GM20000 (cell line): ENCODE results near the gene PCBP2.

Source experiments
- DNase-seq: peaks from one replicate; pipeline ENCODE4 v3.0.0; 2012; ENCODE audit warnings: low spot score
- TF ChIP-seq, protein P1 (sequence below): IDR thresholded peaks from 2 replicates; pipeline ENCODE4 v1.5.1; 2012; ENCODE audit warnings: mild to moderate bottlenecking, control low read depth; ENCODE audit errors: extremely low read depth, missing control alignments

PCBP2 gene

DNA sequence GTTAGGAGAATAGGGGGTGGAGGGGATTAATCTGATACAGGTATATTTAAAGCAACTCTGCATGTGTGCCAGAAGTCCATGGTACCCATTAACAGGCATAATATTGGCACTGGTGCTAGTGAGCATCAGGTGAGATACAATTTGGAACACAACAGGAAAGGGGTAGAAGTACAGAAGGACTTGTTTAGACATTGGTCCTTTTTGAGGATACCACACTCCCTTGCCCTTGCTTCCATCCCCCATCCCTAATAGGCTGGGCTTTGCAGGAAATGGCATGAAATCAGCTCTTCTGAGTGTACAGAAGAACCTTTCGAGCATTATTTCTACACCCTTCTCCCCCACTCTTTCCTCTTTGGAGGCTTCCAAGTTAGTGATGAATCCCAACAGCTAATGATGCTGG is 16.4 kb downstream of the PCBP2 start:
- TF ChIP-seq, protein P1, sequence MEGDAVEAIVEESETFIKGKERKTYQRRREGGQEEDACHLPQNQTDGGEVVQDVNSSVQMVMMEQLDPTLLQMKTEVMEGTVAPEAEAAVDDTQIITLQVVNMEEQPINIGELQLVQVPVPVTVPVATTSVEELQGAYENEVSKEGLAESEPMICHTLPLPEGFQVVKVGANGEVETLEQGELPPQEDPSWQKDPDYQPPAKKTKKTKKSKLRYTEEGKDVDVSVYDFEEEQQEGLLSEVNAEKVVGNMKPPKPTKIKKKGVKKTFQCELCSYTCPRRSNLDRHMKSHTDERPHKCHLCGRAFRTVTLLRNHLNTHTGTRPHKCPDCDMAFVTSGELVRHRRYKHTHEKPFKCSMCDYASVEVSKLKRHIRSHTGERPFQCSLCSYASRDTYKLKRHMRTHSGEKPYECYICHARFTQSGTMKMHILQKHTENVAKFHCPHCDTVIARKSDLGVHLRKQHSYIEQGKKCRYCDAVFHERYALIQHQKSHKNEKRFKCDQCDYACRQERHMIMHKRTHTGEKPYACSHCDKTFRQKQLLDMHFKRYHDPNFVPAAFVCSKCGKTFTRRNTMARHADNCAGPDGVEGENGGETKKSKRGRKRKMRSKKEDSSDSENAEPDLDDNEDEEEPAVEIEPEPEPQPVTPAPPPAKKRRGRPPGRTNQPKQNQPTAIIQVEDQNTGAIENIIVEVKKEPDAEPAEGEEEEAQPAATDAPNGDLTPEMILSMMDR = no peak

DNA sequence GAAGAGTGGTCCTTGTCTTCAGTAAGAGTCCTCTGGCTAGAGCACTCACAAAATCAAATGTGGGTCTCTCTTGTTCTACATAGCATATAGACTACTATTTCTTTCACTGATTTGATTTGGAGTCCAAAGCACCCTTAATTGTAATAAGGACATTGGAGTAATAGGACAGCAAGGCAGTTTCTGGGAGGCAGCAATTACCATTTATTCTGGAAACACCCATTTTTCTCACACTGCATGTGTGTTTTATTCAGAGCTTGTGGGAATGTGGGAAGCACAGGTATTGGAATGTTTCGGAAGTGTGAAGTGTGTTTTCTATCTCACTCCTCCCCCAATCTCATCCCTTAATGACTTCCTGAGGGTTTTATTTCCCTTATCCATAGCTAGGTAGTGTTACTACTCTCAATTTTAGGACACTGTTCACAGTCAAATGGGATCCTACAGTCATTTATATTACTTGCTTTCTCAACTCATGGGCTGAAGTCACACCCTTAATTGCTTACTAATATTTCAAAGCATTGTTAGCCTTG is 20.2 kb downstream of the PCBP2 start:
- no peak for DNase-seq
- TF ChIP-seq, protein P1 = no peak

More for the DNA sequence above, 16.4 kb downstream of the PCBP2 start:
- no peak for DNase-seq

DNA sequence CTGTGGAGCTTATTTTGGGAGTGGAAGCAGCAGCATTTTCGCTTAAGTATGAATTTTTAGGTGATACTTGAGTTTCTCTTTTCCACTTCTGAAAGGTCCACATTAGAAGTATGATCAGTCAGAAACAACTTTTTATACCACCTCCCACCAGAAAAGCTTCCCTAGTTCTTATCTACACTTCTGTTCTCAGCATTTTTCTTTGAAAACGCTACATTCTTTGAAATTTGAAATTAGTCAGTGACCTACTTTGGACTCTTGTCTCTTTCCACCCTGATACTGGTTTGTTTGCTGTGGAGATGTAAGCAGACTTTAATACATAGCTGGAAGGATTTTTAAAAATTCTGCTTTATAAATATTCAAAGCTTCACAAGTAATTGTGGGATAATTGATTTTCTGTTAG is 22.2 kb downstream of the PCBP2 start:
- no peak for DNase-seq
- TF ChIP-seq, protein P1 = no peak

DNA sequence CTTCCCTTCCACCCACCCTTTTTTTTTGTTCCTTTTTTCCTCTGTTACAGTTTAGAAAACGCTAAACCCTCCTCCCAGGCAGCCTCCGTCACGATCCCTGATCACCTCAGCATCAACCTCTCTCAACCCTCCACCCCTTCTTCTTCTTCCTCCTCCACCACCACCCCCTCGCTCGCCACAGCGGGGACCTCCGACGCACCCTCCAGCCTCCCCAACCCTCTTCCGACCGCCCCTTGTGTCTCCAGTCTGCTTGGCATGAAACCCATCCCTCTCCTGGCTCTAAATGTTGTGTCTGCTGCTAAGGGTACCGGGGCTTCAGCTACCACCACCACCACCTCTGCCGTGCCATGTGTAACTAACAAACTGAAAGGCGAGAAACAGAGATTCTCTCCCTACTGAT is 22.9 kb downstream of the PCBP2 start:
- no peak for DNase-seq
- TF ChIP-seq, protein P1 = no peak

DNA sequence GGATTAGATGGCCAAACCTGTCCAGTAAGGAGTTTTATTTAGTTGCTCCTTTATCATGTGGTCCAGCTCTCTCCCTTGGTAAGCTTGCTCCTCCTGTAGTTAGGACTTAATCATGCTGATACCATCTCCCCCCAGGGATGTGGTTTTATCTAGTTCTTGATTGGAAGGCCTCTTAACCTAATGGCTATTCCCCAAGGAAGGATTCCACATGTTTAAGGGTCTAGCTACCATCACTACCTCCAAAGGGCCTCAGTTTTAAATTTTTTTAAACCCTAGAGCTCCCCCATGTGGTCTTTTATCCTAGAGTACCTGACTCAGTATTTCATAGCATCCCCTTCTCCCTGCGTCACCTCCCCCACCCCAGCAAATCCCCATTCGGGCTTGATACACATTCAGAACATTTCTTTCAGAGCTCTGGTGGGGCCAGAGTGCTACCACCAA is 24.9 kb downstream of the PCBP2 start:
- DNase-seq = no peak
- TF ChIP-seq, protein P1 = no peak

DNA sequence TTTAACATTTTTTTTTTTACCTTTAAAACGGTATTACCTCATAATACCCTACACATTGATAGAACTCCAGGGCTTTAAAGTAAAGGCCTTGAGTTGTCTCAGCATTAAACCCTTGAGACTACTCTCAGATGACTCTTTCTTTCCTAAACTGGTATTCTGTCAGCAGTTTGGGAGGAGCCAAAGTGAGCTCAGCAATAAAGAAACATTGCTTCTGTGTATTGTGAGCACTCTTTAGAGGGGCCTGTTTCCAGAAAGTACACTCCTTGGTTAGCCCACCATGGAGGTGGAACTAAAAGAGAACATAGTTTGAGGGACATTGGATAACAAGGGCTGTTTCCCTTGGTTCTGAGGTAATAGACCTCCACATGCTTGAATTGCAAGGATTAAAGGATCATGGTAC is 27.0 kb downstream of the PCBP2 start:
- no peak for DNase-seq
- TF ChIP-seq, protein P1 = no peak

DNA sequence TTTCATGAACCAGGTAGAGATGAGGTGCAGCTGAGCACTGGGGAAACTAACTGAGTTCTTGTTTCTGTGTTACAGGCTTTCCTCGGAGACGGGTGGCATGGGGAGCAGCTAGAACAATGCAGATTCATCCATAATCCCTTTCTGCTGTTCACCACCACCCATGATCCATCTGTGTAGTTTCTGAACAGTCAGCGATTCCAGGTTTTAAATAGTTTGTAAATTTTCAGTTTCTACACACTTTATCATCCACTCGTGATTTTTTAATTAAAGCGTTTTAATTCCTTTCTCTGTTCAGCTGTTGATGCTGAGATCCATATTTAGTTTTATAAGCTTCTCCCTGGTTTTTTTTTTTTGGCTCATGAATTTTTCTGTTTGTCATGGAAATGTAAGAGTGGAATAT is 27.4 kb downstream of the PCBP2 start:
- TF ChIP-seq, protein P1 = no peak
- DNase-seq = no peak
